HEK293 (cell line): ENCODE data around the gene TIMM10.

Experiments
- CTCF ChIA-PET: fragments of 350-600 bp; formaldehyde crosslinking; extraction: SDS; loops from one replicate; lab custom pipeline; 2021; ENCODE audit warnings: antibody characterized with exemption; lab: Yijun Ruan, JAX
- POLR2A ChIA-PET: fragments of 300-600 bp; formaldehyde crosslinking; extraction: SDS; loops from one replicate; lab custom pipeline; 2020; ENCODE audit warnings: antibody characterized with exemption, inconsistent platforms; lab: Yijun Ruan, JAX
- H3K27ac ChIP-seq: fragments of 200-500 bp; sonication (Bioruptor generic); 2 replicates; pipeline ENCODE4 v1.5.1; 2014; ENCODE audit warnings: low read depth, low read length, control low read depth, inconsistent platforms; ENCODE audit errors: extremely low read depth
- H3K36me3 ChIP-seq, 2 experiments: fragments of 200-500 bp in 1 of 2; sonication (Bioruptor generic) in 1 of 2; 1 replicate in 1 of 2; 2 replicates in 1 of 2; pipeline ENCODE4 v1.5.1; 2014 to 2017; ENCODE audit warnings: inconsistent platforms in 2 of 2, low read length in 2 of 2; ENCODE audit not compliant: control insufficient read depth in 2 of 2, insufficient read depth in 1 of 2
- H3K4me1 ChIP-seq: fragments of 200-500 bp; sonication (Bioruptor generic); 2 replicates; pipeline ENCODE4 v1.5.1; 2014; ENCODE audit warnings: mild to moderate bottlenecking, low read length, inconsistent platforms; ENCODE audit not compliant: control insufficient read depth, insufficient read depth
- H3K4me3 ChIP-seq: 2 replicates; pipeline ENCODE4 v1.5.1; 2011; ENCODE audit warnings: low read depth, mild to moderate bottlenecking, control low read depth, low read length, moderate library complexity
- H3K9me3 ChIP-seq: fragments of 200-500 bp; sonication (Bioruptor generic); 2 replicates; pipeline ENCODE4 v1.5.1; 2014; ENCODE audit warnings: low read depth, low read length, inconsistent platforms; ENCODE audit not compliant: control insufficient read depth, insufficient read depth
- CTCF ChIP-seq: fragments of 450-650 bp; formaldehyde crosslinking; IDR thresholded peaks from 2 replicates; pipeline ENCODE4 v1.5.1; 2016; ENCODE audit warnings: missing biosample characterization, missing genetic modification characterization
- PRDM2 ChIP-seq: fragments of 450-650 bp; formaldehyde crosslinking; IDR thresholded peaks from 2 replicates; pipeline ENCODE4 v1.5.1; 2016; ENCODE audit warnings: missing biosample characterization, missing genetic modification characterization, borderline replicate concordance
- SALL2 ChIP-seq: fragments of 450-650 bp; formaldehyde crosslinking; IDR thresholded peaks from 2 replicates; pipeline ENCODE4 v1.5.0; 2017; ENCODE audit warnings: missing biosample characterization, mild to moderate bottlenecking, missing genetic modification characterization, borderline replicate concordance
- SCRT2 ChIP-seq: fragments of 450-650 bp; formaldehyde crosslinking; IDR thresholded peaks from 2 replicates; pipeline ENCODE4 v1.5.1; 2016; ENCODE audit warnings: missing biosample characterization, missing genetic modification characterization
- WT1 ChIP-seq: fragments of 450-650 bp; formaldehyde crosslinking; IDR thresholded peaks from 2 replicates; pipeline ENCODE4 v1.5.1; 2016; ENCODE audit warnings: missing biosample characterization, missing genetic modification characterization
- ZNF132 ChIP-seq: fragments of 450-650 bp; formaldehyde crosslinking; IDR thresholded peaks from 2 replicates; pipeline ENCODE4 v1.5.1; 2017; ENCODE audit warnings: missing biosample characterization, missing genetic modification characterization, borderline replicate concordance
- ZNF138 ChIP-seq: fragments of 450-650 bp; formaldehyde crosslinking; IDR thresholded peaks from 2 replicates; pipeline ENCODE4 v1.5.1; 2016; ENCODE audit warnings: missing biosample characterization, missing genetic modification characterization, borderline replicate concordance
- ZNF169 ChIP-seq: fragments of 450-650 bp; formaldehyde crosslinking; IDR thresholded peaks from 2 replicates; pipeline ENCODE4 v1.5.1; 2016; ENCODE audit warnings: missing biosample characterization, missing genetic modification characterization
- ZNF19 ChIP-seq: fragments of 450-650 bp; formaldehyde crosslinking; IDR thresholded peaks from 2 replicates; pipeline ENCODE4; 2016; ENCODE audit warnings: missing biosample characterization, missing genetic modification characterization, low read depth
- ZNF211 ChIP-seq: fragments of 450-650 bp; formaldehyde crosslinking; IDR thresholded peaks from 2 replicates; pipeline ENCODE4 v1.5.1; 2016; ENCODE audit warnings: low read depth, missing biosample characterization, missing genetic modification characterization
- ZNF292 ChIP-seq: fragments of 450-650 bp; formaldehyde crosslinking; IDR thresholded peaks from 2 replicates; pipeline ENCODE4 v1.5.1; 2016; ENCODE audit warnings: low read depth, missing biosample characterization, missing genetic modification characterization, borderline replicate concordance
- ZNF514 ChIP-seq: fragments of 450-650 bp; formaldehyde crosslinking; IDR thresholded peaks from 2 replicates; pipeline ENCODE4 v1.5.1; 2016; ENCODE audit warnings: missing biosample characterization, missing genetic modification characterization
- ZNF555 ChIP-seq: fragments of 450-650 bp; formaldehyde crosslinking; conservative IDR thresholded peaks from 2 replicates; pipeline ENCODE4 v1.5.1; 2017; ENCODE audit warnings: missing biosample characterization, mild to moderate bottlenecking, missing genetic modification characterization, inconsistent platforms
- ZNF600 ChIP-seq: fragments of 450-650 bp; formaldehyde crosslinking; IDR thresholded peaks from 2 replicates; pipeline ENCODE4 v1.5.1; 2016; ENCODE audit warnings: missing biosample characterization, missing genetic modification characterization
- ZNF670 ChIP-seq: fragments of 450-650 bp; formaldehyde crosslinking; IDR thresholded peaks from 2 replicates; pipeline ENCODE4 v1.5.1; 2016; ENCODE audit warnings: missing biosample characterization, missing genetic modification characterization, low read depth
- ZSCAN30 ChIP-seq: fragments of 450-650 bp; IDR thresholded peaks from 2 replicates; pipeline ENCODE4 v1.5.1; 2018; ENCODE audit warnings: missing biosample characterization, mild to moderate bottlenecking, missing genetic modification characterization, moderate library complexity

Gene TIMM10

GRCh38 chr11:57498540-57498939 lies 32.0 kb downstream of the TIMM10 start:
- Histone ChIP-seq H3K9me3 (no peaks in the 10 kb centered on the region), H3K36me3 (peaks cover 0 to 16% of the 10 kb centered on the region in 2 experiments; a peak in 1 of 3 replicates), H3K27ac (no peak overlapping the region), H3K4me1 (no peaks in the 10 kb centered on the region), H3K4me3 (no peak overlapping the region)
- ChIA-PET CTCF (no interaction called here), POLR2A (interaction anchor here (0.9 to 1.2 kb wide), 2 partner anchors 17 to 38 kb away, joined by 3 to 4 read pairs; partner anchors contain the start of genes RTN4RL2 and SLC43A1)
- peak; percentile 23; the same call in 1 of the 2 replicates for TF ChIP-seq WT1 (tag by site-specific recombination)
- no peak for TF ChIP-seq SALL2
- no peak for TF ChIP-seq CTCF (tag by site-specific recombination)

GRCh38 chr11:57497303-57498247 lies 33.0 kb downstream of the TIMM10 start:
- TF ChIP-seq ZNF555 (tag by site-specific recombination) (no peak), ZSCAN30 (tag by site-specific recombination) (no peak), SCRT2 (tag by site-specific recombination) (no peak), ZNF292 (tag by site-specific recombination) (no peak), ZNF132 (no peak), ZNF19 (tag by site-specific recombination) (no peak), ZNF169 (no peak), ZNF600 (tag by site-specific recombination) (no peak), ZNF211 (tag by site-specific recombination) (no peak), ZNF514 (tag by site-specific recombination) (no peak), ZNF138 (tag by site-specific recombination) (no peak), ZNF670 (tag by site-specific recombination) (no peak), PRDM2 (tag by site-specific recombination) (no peak)
- H3K36me3 ChIP-seq: peaks cover 0 to 16% of the 10 kb centered on the region in 2 experiments; a peak in 1 of 3 replicates
- H3K9me3 ChIP-seq: no peaks in the 10 kb centered on the region
- H3K27ac ChIP-seq: no peak overlapping the region
- H3K4me3 ChIP-seq: no peak overlapping the region
- ChIA-PET CTCF (interaction anchor here (0.6 to 10.1 kb wide), 7 partner anchors 14 to 403 kb away, joined by 3 to 218 read pairs (median 3); partner anchors contain the start of genes SLC43A1 and TIMM10), POLR2A (interaction anchor here (0.6 to 1.2 kb wide), 3 partner anchors 18 to 83 kb away, joined by 3 to 4 read pairs (median 3); partner anchors contain the start of genes RTN4RL2 and SLC43A1)
- no peaks in the 10 kb centered on the region for H3K4me1 ChIP-seq
